ENCODE measurements around the gene ARHGEF40.

ARHGEF40 gene

GRCh38 chr14:21084998-21085853, 15.1 kb downstream of the ARHGEF40 start:
- DNase-seq = no peak

GRCh38 chr14:21086908-21087293, 16.8 kb downstream of the ARHGEF40 start:
- DNase-seq = no peak

DNA sequence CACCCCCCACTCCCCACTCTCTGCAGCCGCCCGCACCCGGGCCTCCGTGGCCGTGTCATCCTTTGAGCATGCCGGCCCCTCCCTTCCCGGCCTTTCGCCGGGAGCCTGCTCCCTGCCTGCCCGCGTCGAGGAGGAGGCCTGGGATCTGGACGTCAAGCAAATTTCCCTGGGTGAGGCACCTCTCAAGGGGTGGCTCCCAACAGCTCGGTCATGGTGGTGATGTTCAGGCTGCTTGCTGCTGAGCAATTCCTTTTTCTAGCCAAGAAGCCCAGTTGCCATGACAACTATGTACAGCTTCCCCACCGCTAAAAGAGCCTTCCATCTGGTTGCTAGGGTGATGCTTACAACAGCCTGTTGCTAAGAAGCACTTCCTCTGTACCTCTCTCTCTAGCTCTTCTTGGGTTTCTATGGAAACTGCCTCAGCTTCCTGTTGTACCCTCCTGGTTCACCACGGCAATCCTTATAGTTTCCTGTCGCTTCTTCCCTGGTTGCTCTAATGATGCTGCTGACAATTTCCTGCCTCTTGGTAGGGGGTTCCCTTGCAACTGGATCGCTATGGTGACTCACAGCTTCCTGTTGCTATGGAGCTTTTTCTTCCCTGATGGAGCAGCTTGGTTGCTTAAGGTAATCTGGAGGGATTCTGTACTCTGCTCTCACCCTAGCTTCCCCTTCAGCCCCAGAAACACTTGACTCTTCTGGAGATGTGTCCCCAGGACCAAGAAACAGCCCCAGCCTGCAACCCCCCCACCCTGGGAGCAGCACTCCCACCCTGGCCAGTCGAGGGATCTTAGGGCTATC, 17.4 kb downstream of the ARHGEF40 start:
- peak; percentile 42 for DNase-seq

- DNase-seq = no peak
Measured at GRCh38 chr14:21088687-21089086, 18.6 kb downstream of the ARHGEF40 start.

- DNase-seq = no peak
Measured at GRCh38 chr14:21089271-21089670, 19.2 kb downstream of the ARHGEF40 start.

GRCh38 chr14:21089877-21090193, 19.7 kb downstream of the ARHGEF40 start:
- DNase-seq = no peak

- DNase-seq = peak; percentile 75
Measured at GRCh38 chr14:21090194-21090939, 20.3 kb downstream of the ARHGEF40 start.

DNA sequence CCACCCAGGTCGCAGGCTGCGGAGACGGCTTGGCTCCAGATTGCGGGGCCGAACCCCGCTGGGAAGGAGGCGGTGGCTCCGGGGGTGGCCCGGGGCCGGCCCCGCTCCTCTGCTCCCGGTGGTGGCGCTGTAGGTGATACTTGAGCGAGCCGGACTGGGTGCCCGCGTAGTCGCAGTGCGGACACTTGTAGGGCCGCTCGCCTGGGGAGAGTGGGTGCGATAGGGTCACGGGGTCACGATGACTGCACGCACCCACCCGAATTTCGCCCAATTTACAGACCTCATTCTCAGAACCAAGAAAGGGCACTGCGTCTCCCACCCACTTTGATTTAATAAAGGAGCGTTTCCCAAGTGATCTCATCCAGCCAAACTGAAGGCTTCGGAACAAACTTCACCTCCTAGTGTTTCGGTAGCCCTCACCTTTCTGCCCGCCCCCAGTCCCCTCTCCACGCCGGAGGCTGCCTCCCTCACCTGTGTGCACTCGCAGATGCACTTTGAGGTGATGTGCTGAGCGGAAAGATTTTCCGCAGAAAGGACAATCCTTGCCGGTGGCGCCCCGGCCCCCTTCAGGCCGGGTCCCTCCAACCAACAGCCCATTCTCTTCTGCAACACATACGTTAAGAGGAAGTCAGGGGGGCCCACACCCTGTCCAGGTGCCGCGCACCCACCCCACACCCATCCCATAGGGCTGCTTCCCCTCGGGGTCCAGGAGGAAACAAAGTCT, 21.0 kb downstream of the ARHGEF40 start:
- no peak for DNase-seq

DNA sequence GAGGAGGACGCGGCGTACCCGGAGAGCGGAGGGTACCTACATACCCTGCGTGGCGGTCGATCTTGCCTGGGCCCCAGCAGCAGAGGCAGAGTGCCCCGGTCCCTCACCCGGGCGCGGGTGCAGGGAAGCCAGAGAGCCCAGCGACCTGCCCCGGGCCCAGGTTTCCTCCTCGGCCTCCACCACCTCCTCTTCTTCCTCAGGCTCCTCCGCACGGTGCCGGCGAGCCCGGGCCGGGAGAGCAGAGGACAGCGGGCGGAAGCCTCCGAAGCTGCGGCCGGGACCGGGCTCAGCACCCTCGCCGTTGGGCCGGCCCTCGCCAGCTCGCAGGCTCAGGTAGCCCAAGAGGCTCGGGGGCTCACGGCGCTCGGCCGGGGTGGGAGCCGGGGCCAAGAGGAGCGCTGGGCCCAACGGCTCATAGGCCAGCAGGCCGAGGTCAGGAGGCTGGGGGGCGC, 21.7 kb downstream of the ARHGEF40 start:
- no peak for DNase-seq

DNA sequence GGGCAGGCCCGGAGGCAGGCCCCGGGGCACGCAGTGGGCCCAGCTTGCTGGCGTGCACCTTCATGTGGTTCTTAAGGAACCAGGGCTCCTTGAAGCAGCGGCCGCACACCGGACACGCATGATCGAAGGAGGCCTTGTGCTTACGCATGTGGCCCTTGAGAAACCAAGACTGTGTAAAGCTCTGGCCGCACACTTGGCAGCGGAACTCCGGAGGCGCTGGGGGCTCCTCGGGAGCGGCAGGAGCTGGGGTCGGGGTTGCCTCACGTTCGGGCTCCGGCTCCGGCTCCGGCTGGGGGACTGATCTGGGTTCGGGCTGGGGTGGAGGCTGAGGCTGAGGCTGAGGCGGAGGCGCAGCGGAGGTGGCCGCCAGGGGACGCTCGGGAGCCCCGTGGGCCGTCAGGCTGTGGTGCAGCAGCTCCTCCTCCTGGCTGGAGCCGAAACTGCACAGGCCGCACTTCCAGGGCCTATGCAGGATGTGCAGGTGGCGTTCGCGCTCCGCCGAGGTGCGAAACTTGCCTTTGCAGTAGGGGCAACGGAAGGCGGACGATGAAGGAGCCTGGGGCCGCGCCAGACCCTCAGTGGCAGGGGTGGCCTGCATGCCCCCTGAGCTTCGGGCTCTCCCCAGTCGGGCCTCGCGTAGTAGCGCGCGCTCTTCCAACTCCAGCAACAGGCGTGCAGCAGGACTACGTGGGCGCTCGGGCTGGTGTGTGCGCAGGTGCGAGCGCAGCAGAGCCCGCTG, 22.3 kb downstream of the ARHGEF40 start:
- DNase-seq = peak; percentile 97

DNA sequence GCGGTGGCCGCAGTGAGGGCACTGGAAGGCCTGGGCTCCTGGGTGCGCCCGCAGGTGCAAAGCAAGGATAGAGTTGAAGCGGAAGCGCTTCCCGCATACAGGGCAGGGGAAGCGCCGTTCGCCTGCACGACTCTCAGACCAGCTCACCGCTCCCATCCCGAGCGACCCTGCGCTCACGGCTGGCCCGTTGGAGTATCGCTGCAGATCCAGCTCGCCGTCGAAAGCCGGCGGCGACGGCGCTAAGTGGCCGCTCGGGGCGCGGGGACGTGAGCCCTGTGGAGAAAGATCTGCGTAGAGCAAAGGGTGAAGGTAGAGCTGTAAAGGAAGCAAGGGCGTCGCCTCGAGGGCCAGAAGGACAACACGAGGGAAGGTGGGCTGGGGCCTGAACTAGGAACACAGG, 22.9 kb downstream of the ARHGEF40 start:
- DNase-seq = no peak

DNA sequence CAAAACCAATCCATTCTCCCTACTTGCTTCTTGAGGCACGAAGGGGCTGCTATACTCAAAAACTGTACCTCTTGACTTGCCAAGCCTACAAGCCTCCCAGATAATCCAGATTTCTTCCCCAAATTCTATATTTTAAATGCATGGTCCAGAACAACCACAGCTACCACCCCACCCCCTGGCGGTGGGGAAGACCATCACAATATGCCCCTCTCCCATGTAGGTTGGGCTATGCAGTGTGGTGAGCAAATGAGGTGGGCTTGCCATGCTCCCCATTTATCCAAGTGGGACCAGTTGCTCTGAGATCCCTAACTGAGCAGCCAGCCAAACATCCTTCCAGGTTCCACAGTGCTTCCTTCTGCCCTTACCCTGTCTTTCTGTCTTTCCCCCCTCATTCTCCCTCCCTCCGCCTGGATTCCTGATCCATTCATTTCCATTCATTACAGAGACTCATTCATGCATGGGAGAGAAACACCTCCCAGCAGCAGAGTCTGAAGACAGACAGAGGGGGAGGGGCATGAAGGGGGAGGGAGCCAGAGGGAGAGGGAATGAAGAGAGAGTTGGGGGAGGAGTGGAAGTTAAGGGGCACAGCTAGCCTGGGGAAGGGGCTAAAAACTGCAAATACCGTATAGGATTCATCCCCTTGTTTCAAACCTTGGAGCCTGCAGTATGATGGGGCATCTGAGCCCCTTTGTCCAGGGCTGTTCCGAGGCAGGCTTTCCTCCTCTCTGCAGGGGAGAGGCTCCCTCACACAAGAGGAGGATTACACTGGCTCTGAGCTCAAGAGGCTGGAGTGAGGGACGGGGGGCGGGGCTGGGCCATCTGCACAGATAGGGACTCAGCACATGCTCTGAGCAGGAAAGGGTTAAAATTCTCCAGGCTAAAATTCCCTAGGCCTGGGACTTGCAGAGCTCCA, 23.9 kb downstream of the ARHGEF40 start:
- DNase-seq = no peak

GRCh38 chr14:21095430-21096205, 25.5 kb downstream of the ARHGEF40 start:
- no peak for DNase-seq

- no peak for DNase-seq
Measured at GRCh38 chr14:21096438-21096837, 26.3 kb downstream of the ARHGEF40 start.

GRCh38 chr14:21096978-21097635, 27.0 kb downstream of the ARHGEF40 start:
- DNase-seq = no peak

- DNase-seq = no peak
Measured at GRCh38 chr14:21097636-21098075, 27.6 kb downstream of the ARHGEF40 start.

GRCh38 chr14:21098076-21098891, 28.2 kb downstream of the ARHGEF40 start, which contains the start of gene ZNF219:
Gene ZNF219, minus strand, starts transcription at chr14:21098655. Its CDS starts 5,064 bp downstream, at chr14:21093591.
- peak; percentile 55 for DNase-seq

- DNase-seq = no peak
Measured at GRCh38 chr14:21098892-21099595, 28.9 kb downstream of the ARHGEF40 start.
